ENCODE data around the gene MRPL24.

Gene MRPL24

DNA sequence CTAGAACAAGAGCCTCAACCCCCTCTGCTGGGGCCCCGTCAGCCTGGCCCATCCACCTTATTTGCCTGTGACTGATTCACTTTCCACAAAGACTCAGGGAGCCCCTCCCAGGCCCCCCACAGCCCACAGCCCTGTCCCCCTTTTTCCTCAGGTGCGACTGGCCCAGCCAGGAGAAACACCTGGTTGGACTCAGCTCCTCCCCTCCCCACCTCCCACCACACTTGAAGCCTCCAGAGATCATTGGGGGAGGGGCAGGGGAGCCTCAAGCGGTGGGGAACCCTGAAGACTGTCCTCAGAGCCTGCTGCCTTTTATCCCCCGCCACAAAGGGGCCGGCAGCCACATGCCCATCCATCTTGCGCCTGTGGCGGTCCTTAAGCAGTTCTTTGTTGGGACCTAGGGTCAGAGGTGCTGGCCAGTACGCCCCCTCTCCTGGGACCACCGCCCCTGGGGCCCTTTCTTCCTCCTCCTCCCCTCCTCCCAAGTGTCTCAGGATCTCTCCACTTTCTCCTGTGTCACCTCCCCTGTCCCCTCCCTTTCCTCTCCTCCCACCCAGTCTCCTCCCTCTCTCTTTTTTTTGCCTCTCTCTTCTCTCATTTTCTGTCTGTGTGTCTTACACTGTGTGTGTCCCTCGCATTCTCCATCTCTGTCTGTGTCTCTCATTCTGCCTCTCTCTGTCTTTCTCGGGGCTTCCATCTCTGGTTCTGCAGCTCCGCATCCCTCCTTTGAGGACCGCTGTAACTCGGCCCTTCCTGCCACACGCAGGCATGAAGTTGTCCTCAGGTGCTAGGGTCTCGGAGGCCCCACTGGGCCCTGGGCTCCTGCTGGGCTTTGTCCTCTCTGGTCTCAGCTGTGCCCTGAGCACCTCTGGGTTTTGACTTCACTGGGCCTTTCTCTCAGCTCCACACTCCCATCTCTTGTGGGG is 47.7 kb downstream of the MRPL24 start:
- DNase-seq (ENCODE audit: extremely low read depth in 1 of 2, low read depth in 1 of 2) = no peak

DNA sequence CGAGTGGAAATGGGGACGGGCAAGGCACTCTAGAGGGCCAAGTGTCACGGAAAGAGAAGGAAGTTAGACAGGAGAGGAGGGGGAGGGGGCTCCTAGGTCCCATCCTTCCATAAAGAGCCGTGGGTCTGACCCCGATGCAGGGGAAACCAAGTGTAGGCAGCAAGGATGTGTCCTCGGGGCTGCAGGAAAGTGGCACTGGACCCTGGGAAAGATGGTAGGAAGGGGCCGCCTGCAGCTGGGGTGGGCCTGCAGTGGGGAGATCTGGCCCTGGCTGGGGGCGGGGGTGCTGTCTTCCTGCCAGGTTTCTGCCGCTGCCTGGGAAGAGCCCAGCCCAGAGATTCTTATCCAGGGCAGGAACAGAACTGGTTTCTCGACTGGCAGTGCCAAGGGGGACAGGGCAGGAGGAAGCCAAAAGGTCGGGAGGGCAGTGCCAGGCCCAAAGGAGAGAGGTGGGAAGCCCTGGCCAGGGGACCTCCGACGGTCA is 48.4 kb downstream of the MRPL24 start:
- no peak for DNase-seq (ENCODE audit: extremely low read depth in 1 of 2, low read depth in 1 of 2)

DNA sequence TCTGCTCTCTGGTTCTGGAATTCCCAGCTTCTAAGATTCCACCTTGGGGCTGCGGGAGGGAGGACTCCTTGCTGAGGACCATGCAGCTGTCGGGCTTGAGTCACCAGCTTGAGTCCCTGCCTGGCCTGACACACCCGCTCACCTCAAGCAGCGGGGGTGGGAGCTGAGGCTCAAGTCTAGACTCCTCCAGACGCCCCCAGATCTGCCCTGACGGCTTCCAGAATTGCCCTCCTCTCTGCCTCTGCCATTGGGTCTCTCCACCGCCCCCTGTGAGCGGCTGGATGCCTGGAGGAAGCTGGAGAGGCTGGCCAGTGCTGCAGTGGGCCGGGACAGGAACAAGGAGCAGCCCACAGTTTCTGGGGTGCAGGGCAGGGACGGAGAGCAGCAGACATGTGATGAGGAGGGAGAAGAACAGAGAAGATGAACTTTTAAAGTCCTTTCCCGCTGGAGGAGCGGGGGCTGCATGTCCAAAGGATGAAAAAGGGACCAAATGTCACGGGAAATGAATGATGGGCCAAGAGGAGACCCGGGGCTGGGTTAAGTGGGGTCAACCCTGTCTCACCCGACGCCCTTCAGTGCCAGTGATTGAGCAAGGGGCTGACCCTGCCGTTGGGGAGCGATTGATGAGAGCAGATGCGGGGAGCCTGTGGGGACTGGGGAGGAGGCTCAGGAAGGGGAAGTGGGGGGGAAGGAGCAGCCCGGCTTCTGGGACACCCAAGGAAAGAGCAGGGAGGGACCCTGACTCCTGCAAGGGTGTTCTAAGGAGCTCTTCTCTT is 49.0 kb downstream of the MRPL24 start:
- DNase-seq (ENCODE audit: extremely low read depth in 1 of 2, low read depth in 1 of 2) = no peak

DNA sequence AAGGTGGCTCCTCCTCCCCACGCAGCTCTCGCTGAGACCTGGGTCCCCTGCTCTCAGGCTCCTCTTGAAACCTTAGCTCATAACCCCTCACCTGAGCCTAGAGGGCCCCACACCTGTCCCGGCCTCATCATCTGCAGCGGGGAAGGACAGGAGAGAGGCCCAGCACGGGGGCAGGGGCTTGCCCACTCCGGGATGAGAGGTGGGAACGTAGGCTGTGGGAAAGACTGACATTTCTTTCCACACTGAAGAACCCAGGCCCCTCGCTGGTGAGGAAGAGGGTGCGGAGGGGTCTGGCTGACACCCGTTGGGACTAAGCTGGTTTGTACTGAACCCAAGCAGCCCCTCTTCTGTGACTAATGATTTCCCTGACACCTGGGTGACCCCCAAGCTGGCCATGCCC is 49.7 kb downstream of the MRPL24 start:
- DNase-seq (ENCODE audit: extremely low read depth in 1 of 2, low read depth in 1 of 2) = no peak

DNA sequence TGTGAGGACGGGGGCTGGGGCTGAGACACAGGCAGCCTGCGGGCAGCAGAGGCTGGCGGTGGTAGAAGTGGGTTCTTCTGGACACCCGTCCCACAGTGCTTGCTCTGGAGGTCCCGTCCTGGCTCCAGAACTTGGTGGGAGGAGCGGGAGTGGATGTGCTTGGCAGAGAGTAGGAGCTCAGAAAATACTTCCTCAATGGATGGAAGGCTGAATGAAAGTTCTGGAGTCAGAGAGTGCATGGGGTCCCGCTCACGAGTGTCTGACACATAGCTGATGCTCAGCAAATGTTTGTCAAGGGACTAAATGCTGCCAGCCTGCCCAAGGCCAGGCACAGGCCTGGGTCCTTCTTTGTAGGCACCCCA is 50.2 kb downstream of the MRPL24 start:
- DNase-seq (ENCODE audit: extremely low read depth in 1 of 2, low read depth in 1 of 2) = no peak

DNA sequence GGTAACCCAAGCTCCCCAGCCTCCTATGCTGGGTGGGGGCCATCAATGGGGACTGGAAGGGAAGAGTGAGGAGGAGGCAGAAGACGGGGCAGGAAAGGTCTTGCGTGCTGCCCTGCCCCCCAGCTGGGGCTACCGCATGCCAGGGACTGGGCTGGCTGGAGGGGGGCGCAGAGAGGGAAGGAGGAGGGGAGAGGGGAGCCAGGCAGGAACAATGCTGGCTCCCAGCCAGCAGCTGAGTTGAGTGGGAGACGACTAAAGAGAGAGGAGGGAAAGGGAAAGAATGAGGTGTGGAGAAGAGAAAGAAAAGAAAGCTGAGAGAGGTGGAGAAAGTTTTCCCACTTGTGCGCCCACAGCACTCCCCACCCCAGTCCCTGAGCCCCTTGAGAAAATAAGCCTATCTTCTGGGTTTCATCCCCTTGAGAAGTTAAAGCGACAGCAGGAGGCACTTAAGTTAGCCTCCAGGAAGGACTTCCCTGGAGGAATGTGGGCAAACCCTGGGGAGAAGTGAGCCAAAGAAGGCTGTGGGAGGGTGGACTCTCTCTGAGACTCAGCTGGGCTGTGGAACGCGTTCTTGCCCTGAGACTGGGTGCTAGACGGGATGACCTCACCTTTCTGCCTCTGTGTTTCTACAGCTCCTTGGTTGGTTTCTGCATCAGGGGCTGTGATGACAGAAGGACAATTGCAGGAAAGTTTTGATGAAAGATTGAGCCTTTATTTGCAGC is 50.8 kb downstream of the MRPL24 start:
- no peak for DNase-seq (ENCODE audit: extremely low read depth in 1 of 2, low read depth in 1 of 2)

DNA sequence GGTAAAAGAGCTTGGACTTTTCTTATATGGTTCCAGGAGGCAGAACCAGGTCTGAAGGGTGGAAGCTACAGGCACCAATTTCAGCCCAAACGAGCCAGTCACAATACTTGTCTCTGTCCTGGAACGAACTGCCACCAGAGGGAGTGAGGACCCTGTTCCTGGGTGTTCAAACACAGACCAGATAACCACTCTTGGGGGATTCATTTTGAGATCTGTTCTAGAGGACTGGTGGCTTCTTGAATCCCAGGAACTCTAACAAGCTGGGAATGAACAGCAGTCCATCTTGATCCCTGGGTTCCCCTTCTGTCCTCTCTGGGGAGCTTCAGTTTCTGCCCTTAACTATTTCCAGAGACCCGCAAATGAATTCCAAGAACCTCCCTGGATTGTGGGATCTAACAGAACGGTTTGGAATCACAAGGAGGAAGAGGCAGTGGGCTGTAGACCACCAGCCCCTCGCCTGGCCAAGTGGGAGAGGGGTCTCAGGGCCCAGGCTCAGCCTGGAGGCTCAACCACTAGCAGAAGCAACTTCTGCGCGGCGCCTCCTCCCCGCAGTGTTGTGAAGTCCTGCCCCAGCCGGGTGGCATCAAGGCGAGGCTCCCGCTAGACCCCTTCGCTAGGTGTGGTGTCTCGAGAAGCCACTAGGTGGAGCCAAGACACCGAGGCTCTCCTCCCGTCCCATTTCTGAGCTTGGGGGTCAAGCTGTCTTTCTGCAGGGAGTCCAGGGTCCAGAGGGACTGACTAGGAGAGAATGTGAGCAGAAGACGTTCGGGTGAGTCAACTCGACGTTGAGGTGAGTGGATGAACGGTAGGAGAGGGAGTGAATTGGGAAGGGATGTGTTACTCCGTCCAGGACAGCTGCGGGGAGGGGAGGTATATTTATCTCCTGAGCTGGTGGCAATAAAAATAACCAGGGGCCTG is 51.6 kb downstream of the MRPL24 start:
- peak; percentile 41 to 61 for DNase-seq (ENCODE audit: extremely low read depth in 1 of 2, low read depth in 1 of 2)
